Activated T-cell treated with anti-CD3 and anti-CD28 coated beads, Interleukin-2, amount 50 U/mL, for 72 hours (primary cell): ENCODE data around the gene INPP4A. TPM values are rescaled to one million over a fixed set of nuclear protein-coding genes. Genes with fewer than 3 reads are reported as not detected.
"Not testable (repeated sequence)": the region's sequence is repeated elsewhere in the genome, so short reads cannot be mapped to it uniquely, and the experiment has no call there.

ENCODE experiments used
- ATAC-seq, 2 donors: fragments of 150-1000 bp; cut with Tn5 transposase; replicated peaks in 1 of 2; 2 replicates each; pipeline ENCODE4 v1.10.0; 2021; ENCODE audit warnings: moderate library complexity in 2 of 2, mild to moderate bottlenecking in 1 of 2
- DNase-seq, 2 donors: peaks; one replicate each; pipeline ENCODE4 v3.0.0; 2021 to 2022; ENCODE audit warnings: mixed read lengths in 1 of 2
- H3K27ac Mint-ChIP-seq: one replicate; pipeline ENCODE4 v1.8.0; 2022; ENCODE audit warnings: mild to moderate bottlenecking, moderate library complexity, mixed read lengths
- H3K27me3 Mint-ChIP-seq: one replicate; pipeline ENCODE4 v1.8.0; 2022; ENCODE audit warnings: low read depth, mixed read lengths
- H3K36me3 Mint-ChIP-seq, 2 donors: one replicate each; pipeline ENCODE4 v1.8.0; 2022; ENCODE audit warnings: mixed read lengths in 2 of 2, mild to moderate bottlenecking in 1 of 2; ENCODE audit not compliant: insufficient read depth in 2 of 2
- H3K4me1 Mint-ChIP-seq: one replicate; pipeline ENCODE4 v1.8.0; 2022; ENCODE audit warnings: low read depth, mixed read lengths
- H3K4me3 Mint-ChIP-seq, 2 donors: one replicate each; pipeline ENCODE4 v1.8.0; 2022; ENCODE audit warnings: mild to moderate bottlenecking in 2 of 2, mixed read lengths in 2 of 2, moderate library complexity in 2 of 2
- H3K9me3 Mint-ChIP-seq, 2 donors: one replicate each; pipeline ENCODE4 v1.8.0; 2022; ENCODE audit warnings: mixed read lengths in 2 of 2
- total RNA-seq, 2 donors: library from RNA; stranded (reverse); gene quantifications; one replicate each; pipeline ENCODE4 v1.2.3, GENCODE V29; 2022

INPP4A gene
- total RNA-seq, 2 donors from 2014 or later: 51.6 to 55.1 TPM

GRCh38 chr2:98419544-98419943, 25.1 kb upstream of the INPP4A start:
- Mint-ChIP-seq H3K9me3 (peaks cover 4 to 8% of the 10 kb centered on the region in 2 donors), H3K27me3 (no peaks in the 10 kb centered on the region), H3K4me3 (no peak overlapping the region), H3K36me3 (peaks cover 8 to 12% of the 10 kb centered on the region in 2 donors), H3K4me1 (peaks cover 9% of the 10 kb centered on the region), H3K27ac (no peak overlapping the region)
- DNase-seq: no peak
- no peak for ATAC-seq

GRCh38 chr2:98419977-98420725, 24.5 kb upstream of the INPP4A start:
- H3K4me3 Mint-ChIP-seq: no peak overlapping the region
- no peak overlapping the region for H3K27ac Mint-ChIP-seq
- peaks cover 7 to 10% of the 10 kb centered on the region in 2 donors for H3K36me3 Mint-ChIP-seq
- DNase-seq (no peak), ATAC-seq (no peak)
- peaks cover 9% of the 10 kb centered on the region for H3K4me1 Mint-ChIP-seq
- no peaks in the 10 kb centered on the region for H3K27me3 Mint-ChIP-seq
- peaks cover 3 to 7% of the 10 kb centered on the region in 2 donors for H3K9me3 Mint-ChIP-seq

- DNase-seq: no peak
- Mint-ChIP-seq H3K27ac (no peak overlapping the region), H3K9me3 (peaks cover 3 to 7% of the 10 kb centered on the region in 2 donors), H3K27me3 (no peaks in the 10 kb centered on the region), H3K4me3 (no peak overlapping the region), H3K36me3 (peaks cover 7 to 10% of the 10 kb centered on the region in 2 donors), H3K4me1 (no peaks in the 10 kb centered on the region)
- no peak for ATAC-seq
Observed at GRCh38 chr2:98422449-98422848, 22.2 kb upstream of the INPP4A start.

- Mint-ChIP-seq H3K4me1 (no peaks in the 10 kb centered on the region), H3K27ac (no peak overlapping the region), H3K27me3 (no peaks in the 10 kb centered on the region), H3K36me3 (peaks cover 7% of the 10 kb centered on the region in 2 donors), H3K4me3 (no peak overlapping the region), H3K9me3 (peaks cover 3 to 4% of the 10 kb centered on the region in 2 donors)
- no peak for ATAC-seq
- no peak for DNase-seq
Observed at GRCh38 chr2:98426771-98427170, 17.9 kb upstream of the INPP4A start.

- no peak overlapping the region for H3K27ac Mint-ChIP-seq
- DNase-seq: no peak
- peaks cover 5 to 7% of the 10 kb centered on the region in 2 donors for H3K9me3 Mint-ChIP-seq
- H3K4me3 Mint-ChIP-seq: no peak overlapping the region
- H3K36me3 Mint-ChIP-seq: peaks cover 6 to 13% of the 10 kb centered on the region in 2 donors
- H3K27me3 Mint-ChIP-seq: no peaks in the 10 kb centered on the region
- ATAC-seq: no peak
- H3K4me1 Mint-ChIP-seq: peaks cover 3% of the 10 kb centered on the region
Observed at GRCh38 chr2:98432145-98432544, 12.5 kb upstream of the INPP4A start.

- Mint-ChIP-seq H3K27ac (no peak overlapping the region), H3K4me3 (no peak overlapping the region), H3K36me3 (peaks cover 6 to 13% of the 10 kb centered on the region in 2 donors), H3K27me3 (no peaks in the 10 kb centered on the region), H3K4me1 (peaks cover 12% of the 10 kb centered on the region), H3K9me3 (peaks cover 5 to 7% of the 10 kb centered on the region in 2 donors)
- DNase-seq (no peak), ATAC-seq (no peak)
Observed at GRCh38 chr2:98433363-98433964, 11.2 kb upstream of the INPP4A start.

GRCh38 chr2:98434492-98434891, 10.2 kb upstream of the INPP4A start:
- no peak for DNase-seq
- Mint-ChIP-seq H3K9me3 (peaks cover 7 to 11% of the 10 kb centered on the region in 2 donors), H3K4me1 (peaks cover 20% of the 10 kb centered on the region), H3K36me3 (peaks cover 8 to 14% of the 10 kb centered on the region in 2 donors), H3K27ac (no peak overlapping the region), H3K4me3 (no peak overlapping the region), H3K27me3 (no peaks in the 10 kb centered on the region)
- ATAC-seq: no peak

GRCh38 chr2:98435670-98436069, 9.0 kb upstream of the INPP4A start:
- not testable (repeated sequence) for H3K27ac Mint-ChIP-seq, ATAC-seq, H3K4me3 Mint-ChIP-seq, DNase-seq, H3K27me3 Mint-ChIP-seq
- H3K4me1 Mint-ChIP-seq: peaks cover 20% of the 10 kb centered on the region
- H3K36me3 Mint-ChIP-seq: peaks cover 14 to 22% of the 10 kb centered on the region in 2 donors
- H3K9me3 Mint-ChIP-seq: peaks cover 12 to 16% of the 10 kb centered on the region in 2 donors

- peaks cover 14 to 25% of the 10 kb centered on the region in 2 donors for H3K36me3 Mint-ChIP-seq
- no peak for ATAC-seq
- H3K9me3 Mint-ChIP-seq: peaks cover 12 to 16% of the 10 kb centered on the region in 2 donors
- H3K27ac Mint-ChIP-seq: no peak overlapping the region
- no peak for DNase-seq
- peaks cover 20% of the 10 kb centered on the region for H3K4me1 Mint-ChIP-seq
- H3K27me3 Mint-ChIP-seq: no peaks in the 10 kb centered on the region
- no peak overlapping the region for H3K4me3 Mint-ChIP-seq
Observed at GRCh38 chr2:98436734-98437133, 7.9 kb upstream of the INPP4A start.

GRCh38 chr2:98438190-98439133, 6.2 kb upstream of the INPP4A start:
- Mint-ChIP-seq H3K4me1 (peaks cover 20% of the 10 kb centered on the region), H3K27ac (peak overlapping the region; percentile 96), H3K27me3 (no peaks in the 10 kb centered on the region), H3K4me3 (peak overlapping the region; percentile 63 to 92), H3K36me3 (peaks cover 8 to 16% of the 10 kb centered on the region in 2 donors), H3K9me3 (peaks cover 8 to 10% of the 10 kb centered on the region in 2 donors)
- ATAC-seq (peak; percentile 96 to 97), DNase-seq (no peak)

GRCh38 chr2:98441706-98442450, 2.8 kb upstream of the INPP4A start:
- Mint-ChIP-seq H3K27ac (peak overlapping the region; percentile 1), H3K36me3 (peaks cover 8 to 16% of the 10 kb centered on the region in 2 donors), H3K9me3 (peaks cover 8 to 10% of the 10 kb centered on the region in 2 donors), H3K27me3 (no peaks in the 10 kb centered on the region), H3K4me1 (peaks cover 41% of the 10 kb centered on the region), H3K4me3 (no peak overlapping the region)
- no peak for DNase-seq
- ATAC-seq: no peak

- Mint-ChIP-seq H3K9me3 (peaks cover 8 to 10% of the 10 kb centered on the region in 2 donors), H3K27me3 (no peaks in the 10 kb centered on the region), H3K36me3 (peaks cover 8 to 16% of the 10 kb centered on the region in 2 donors), H3K4me3 (no peak overlapping the region), H3K27ac (peak overlapping the region; percentile 1), H3K4me1 (peaks cover 44% of the 10 kb centered on the region)
- no peak for ATAC-seq
- DNase-seq: no peak
Observed at GRCh38 chr2:98442488-98442887, 2.2 kb upstream of the INPP4A start.
